Neural progenitor cell (in vitro differentiated cells): Measurements from ENCODE around the gene ZNF605.

Source experiments
- CTCF ChIP-seq: fragments of 200-600 bp; sonication (generic); IDR thresholded peaks from 2 replicates; pipeline ENCODE4 v1.5.1; 2017; ENCODE audit warnings: antibody characterized with exemption, mild to moderate bottlenecking
- EZH2 ChIP-seq: fragments of 200-600 bp; sonication (generic); IDR thresholded peaks from 2 replicates; pipeline ENCODE4 v1.6.1; 2017; ENCODE audit warnings: antibody characterized with exemption, mild to moderate bottlenecking, moderate library complexity

GRCh38 chr12:132972374-132972773, 16.3 kb upstream of the ZNF605 start:
- no peak for TF ChIP-seq CTCF
- no peak for TF ChIP-seq EZH2
